Endothelial cell of hepatic sinusoid (primary cell): Measurements from ENCODE around the gene SLAIN1.
"Not testable (repeated sequence)": the region's sequence is repeated elsewhere in the genome, so short reads cannot be mapped to it uniquely, and the experiment has no call there.

ENCODE experiments used
- in situ Hi-C: cut with HindIII; loops from 2 replicates; pipeline ENCODE4 v1.10.0; 2017; ENCODE audit warnings: low sequenced_read_pairs

The SLAIN1 gene

DNA sequence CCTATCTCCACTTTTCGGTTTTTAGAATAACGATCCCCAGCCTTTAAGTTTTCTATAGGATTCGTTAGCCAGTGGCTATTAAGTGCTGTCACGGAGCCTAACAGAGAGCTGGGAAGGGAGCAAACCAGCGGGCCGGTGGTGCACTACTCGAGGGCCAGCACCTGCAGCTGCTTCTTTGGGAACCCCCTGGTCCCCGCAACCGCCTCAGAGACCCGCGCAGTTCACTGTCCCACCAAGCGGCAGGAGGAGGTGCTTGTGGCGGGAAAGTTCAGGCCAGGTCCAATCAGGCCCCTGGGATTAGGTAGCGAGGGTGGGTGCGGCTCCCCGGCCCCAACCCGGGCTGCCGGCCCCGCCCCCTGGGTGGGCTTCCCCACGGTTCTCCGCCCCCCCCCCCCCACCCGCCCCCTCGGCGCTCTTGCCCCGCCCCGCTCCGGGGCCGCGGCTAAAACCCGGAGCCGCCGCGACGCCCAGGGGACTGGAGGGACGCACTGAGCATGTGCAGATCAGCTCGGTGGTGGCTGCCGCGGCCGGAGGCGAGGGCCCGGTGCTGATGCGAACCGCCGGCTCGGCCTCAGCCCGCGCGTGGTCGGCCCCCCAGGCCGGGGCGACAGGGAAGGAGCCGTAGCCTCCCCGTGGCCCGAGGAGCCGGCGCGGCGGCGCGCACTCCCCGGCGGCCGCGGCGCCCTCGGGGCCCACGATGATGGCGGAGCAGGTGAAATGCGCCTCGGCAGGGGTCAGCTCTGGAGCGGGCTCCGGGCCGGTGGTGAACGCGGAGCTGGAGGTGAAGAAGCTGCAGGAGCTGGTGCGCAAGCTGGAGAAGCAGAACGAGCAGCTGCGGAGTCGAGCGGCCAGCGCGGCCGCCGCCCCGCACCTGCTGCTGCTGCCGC, at the start of gene SLAIN1:
Gene SLAIN1 (plus strand): TSS at position 471 of the 887 bp plus-strand sequence. CDS start 227 bp downstream, at position 698.
- in situ Hi-C loops = no loop called here

DNA sequence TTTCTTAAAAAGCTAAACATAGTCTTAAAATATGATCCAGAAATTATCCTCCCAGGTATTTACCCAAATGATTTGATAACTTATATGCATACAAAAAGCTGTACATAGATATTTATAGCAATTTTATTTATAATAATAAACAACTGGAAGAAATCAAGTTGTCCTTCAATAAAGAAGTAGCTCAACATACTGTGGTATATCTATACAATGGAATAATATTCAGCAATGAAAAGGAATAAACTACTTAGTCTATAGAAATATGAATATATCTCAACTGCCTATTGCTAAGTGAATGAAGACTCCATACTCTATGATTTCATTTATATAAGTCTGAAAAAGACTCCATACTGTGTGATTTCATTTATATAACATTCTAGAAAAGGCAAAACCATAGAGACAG, 47.1 kb upstream of the SLAIN1 start:
- in situ Hi-C loops = no loop called here

DNA sequence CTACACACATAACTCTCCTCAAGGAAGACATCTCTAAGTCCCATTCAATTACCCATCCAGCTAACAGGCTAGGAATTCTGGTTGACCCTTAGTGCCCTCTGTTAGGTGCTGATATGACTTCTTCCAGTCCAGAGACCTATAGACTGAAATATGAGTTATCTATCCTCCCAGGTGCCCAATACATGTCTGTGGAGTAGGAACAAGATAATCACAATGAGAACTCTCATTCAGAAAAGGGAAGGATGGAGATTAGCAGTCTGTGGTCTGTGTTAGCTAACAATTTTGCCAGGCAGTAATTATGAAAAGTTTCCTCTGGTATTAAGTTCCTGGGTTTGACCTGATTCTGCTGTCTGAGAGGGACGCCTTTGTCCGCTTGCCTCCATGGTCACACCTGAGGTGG, 44.2 kb upstream of the SLAIN1 start:
- in situ Hi-C loops = no loop called here

DNA sequence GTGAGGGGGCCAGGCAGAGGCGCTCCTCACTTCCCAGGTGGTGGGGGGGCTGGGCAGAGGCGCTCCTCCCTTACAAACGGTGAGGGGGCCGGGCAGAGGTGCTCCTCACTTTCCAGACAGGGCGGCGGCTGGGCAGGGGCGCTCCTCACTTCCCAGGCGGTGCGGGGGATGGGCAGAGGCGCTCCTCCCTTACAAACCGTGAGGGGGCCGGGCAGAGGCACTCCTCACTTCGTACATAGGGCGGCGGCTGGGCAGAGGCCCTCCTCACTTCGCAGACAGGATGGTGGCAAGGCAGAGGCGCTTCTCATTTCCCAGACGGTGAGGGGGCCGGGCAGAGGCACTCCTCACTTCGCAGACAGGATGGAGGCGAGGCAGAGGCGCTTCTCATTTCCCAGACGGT, 37.5 kb upstream of the SLAIN1 start:
- in situ Hi-C loops = not testable (repeated sequence)

DNA sequence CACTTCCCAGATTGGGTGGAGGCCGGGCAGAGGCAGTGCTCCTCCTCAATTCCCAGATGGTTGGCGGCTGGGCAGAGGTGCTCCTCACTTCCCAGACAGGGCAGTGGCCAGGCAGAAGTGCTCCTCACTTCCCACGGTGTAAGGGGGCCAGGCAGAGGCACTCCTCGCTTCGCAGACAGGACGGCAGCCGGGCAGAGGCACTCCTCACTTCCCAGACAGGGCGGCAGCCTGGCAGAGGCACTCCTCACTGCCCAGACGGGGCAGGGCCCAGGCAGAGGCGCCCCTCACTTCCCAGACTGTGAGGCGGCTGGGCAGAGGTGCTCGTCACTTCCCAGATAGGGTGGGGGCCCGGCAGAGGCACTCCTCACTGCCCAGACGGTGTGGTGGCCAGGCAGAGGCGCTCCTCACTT, 36.6 kb upstream of the SLAIN1 start:
- in situ Hi-C loops = no loop called here

DNA sequence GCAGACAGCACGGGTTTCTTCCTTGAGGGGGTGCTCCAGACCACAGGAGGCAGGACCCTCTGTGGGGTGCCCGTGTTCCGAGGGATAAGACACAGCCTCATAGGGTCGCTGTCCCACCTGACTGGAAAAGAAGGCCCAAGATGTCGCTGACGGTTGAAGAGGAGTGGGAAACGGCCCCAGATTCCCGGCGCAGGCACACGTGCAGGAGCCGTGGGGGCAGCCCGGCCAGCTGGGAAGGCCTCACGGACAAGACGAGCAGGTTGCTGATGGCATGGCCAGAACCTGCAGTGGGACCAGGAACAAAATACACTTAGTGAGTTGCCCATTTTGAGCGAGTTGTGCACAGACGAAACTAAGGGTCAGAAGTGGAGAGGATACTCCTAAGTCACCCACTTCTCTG, 35.2 kb upstream of the SLAIN1 start:
- in situ Hi-C loops = not testable (repeated sequence)

DNA sequence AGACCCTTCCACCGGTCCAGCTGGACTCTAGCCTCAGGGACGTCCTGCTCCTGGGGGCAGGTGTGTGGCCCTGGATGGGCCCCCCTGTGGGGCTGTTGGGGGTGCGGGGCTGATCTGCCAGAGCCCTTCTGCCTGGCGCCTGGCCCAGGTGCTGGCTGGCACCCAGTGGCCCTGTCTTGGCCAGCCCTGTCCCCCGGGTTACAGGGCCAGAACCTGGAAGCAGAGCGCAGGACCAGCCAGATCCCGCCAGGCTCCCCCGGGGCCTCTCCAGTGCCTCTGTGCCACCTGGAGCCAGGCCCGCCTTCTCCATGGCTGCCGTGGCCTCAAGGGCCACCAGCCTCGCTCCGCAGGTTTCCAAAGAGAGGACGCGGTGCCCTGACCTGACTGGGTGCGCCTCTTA, 34.7 kb upstream of the SLAIN1 start:
- in situ Hi-C loops = not testable (repeated sequence)

DNA sequence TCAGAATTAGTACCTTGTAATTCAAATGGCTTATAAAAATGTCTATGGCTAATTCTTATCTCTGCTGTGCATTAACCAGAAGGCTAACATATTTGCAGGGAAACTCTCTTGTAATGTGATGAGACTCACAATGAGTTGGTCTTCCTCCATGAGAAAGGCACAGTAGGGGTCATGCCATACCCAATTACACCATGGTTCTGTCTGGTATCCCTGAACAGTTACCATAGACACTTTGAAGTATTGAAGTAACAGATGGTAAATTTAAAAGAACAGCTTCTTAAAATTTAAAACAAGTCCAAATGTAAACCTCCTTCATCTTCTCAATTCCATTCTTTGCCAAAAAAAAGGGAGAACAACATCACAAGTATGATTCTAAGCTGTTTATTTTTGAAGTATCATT, 22.6 kb upstream of the SLAIN1 start:
- in situ Hi-C loops = no loop called here

DNA sequence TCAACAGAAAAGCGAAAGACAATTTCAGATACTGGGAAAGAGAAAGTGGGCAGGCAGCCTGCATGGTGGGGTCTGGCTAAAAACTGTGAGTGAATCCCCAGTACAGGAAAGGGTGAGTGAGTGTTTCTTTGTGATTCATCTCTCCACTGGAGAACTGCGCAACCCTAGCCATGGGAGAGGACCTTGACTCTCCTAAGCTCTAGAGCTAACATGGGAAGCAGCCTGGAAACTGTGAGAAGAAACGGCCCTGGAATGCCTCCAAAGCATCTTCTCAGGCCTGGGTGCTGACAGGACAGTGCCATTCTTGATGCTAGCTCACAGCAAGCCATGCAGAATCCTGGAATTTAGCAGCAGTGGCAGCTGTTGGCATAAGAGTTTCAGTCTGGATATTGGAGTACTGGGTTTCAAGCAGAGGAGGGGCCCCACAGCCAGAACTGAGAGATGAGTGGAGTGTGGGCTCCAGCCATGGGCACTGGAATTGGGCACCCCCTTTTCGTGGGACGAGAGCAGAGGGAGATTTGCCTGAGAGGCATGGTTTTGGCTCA, 18.7 kb upstream of the SLAIN1 start:
- in situ Hi-C loops = no loop called here

DNA sequence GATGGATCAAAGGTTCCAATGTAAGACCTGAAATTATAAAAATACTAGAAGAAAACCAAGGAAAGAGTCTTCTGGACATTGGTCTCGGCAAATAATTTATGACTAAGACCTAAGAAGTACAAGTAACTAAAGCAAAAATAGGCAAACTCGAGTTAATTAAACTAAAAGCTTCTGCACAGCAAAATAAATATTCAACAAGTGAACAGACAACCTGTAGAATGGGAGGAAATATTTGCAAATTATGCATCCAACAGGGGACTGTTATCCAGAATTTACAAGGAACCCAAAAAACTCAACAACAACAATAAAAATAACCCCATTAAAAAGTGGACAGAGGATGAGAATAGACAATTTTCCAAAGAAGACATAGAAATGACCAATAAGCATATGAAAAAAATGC, 9.7 kb upstream of the SLAIN1 start:
- in situ Hi-C loops = no loop called here

DNA sequence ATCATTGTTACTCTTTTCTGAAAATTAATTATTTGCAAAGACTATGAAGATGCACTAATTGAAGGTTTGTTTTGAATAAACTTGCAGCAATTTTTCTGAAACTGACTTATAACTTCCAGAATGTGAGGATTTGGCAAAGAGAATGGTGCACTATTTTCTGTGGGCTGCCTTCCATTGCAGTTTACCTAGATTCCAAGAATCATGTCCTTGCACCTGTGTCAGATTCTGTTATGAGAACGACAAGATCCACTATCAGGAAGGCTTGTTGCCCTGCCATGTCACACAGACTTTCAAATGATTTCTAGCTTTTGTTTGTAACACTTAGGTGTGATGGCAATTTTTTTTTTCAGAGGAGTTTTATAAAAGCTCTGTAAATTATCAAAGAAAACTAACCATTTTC, 5.6 kb upstream of the SLAIN1 start:
- in situ Hi-C loops = no loop called here

DNA sequence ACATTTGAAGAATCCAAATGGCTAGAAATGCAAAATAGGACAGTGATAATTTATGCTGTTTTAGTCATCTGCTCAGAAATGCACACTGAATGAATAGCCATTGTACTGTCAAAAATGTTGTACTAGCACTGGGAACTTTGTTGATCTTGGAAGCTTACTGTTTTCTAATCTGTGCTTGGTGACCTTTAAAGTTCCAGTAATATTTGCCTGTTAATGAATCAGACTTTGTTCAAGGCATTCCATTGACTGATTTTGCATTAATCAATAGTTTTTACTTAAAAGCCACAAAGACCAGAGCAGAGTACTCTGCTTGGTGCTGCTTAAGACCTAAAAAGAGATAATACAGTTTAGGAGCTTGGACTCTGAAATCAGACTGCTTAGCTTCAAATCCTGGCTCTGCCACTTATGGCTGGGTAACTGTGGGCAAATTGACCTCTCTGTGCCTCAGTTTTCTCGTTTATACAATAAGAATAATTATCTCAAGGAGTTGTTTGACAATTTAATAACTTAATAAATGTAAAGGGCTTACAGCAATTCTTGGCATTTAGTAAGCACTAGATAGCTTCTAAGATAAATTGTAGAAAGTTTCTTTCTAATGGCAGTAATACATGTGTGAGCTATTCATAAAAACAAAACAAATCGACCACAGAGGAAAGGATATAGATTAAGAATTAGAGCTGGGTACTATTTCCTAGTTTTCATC, 4.6 kb upstream of the SLAIN1 start:
- in situ Hi-C loops = no loop called here

DNA sequence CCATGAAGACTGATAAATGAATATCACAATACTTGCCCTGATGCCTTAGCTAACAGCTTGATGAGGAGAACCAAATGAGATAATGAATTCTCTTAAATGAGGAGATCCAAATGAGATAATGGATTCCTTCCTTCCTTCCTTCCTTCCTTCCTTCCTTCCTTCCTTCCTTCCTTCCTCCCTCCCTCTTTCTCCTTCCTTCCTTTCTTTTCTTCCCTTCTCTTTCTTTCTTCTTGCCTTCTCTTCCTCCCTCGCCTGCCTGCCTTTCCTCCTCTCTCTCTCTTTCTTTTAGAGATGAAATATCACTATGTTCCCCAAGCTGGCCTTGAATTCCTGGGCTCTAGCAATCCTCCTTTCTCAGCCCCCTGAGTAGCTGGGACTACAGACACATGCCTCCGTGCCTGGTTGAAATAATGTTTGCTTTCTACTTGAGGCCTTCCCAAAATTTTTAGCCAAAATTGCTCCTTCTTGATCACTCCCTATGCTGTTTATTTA, 4.0 kb upstream of the SLAIN1 start:
- in situ Hi-C loops = no loop called here

DNA sequence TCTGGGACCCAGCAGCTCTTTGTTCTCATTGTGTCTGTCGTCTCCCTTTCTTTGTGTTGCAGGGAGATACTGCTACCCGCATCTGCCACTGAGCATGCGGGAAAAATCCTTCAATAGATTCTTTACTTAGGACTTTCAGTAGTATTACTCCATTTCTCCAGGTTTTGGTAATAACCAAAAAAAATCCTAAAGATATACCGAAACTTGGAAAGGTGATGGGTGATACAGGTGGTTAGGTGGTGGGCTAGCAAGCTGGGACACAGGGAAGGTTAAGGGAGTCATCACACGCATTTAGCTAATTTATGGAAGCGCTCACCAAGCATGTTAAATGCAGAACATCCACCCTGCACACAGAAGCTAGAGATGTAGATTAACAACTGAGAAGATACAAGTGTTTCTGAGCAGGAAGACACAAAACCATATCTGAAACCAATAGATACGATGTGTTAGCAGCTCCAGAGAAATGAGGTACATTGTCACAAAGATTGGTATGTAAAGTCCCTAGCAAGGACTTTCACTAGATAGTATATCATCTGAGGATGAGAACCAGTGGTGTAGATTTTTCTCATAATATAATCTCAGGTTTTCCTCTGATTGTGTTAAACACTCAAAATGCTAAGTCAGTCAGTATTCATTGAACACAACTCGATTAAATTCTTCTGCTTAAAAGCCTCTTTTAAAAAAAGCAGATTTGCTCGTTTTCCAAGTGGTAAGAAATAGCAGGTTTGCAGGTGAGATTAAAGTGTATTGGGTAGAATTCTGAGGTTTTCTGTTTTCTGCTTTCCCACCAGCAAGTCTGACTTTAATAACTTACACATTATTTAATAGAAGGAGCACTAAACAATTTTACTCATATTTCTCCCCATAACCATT, 1.2 kb upstream of the SLAIN1 start:
- in situ Hi-C loops = no loop called here

DNA sequence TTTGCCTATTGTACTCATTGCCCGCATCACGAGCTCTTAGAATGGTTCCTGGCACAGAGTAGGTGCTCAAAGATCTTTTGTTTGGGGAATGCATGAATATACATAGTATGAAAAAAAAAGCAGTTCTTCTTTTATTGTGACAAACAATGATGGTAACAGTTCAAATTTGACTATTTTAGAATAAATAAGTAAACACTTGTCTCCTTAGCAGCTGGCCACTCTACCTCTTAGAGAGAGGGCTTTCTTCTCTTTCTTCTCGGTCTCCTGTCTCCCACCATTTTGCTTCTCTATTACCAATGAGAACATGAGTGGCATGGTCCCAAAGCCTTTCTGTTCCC, 639 bp upstream of the SLAIN1 start:
- in situ Hi-C loops = no loop called here

DNA sequence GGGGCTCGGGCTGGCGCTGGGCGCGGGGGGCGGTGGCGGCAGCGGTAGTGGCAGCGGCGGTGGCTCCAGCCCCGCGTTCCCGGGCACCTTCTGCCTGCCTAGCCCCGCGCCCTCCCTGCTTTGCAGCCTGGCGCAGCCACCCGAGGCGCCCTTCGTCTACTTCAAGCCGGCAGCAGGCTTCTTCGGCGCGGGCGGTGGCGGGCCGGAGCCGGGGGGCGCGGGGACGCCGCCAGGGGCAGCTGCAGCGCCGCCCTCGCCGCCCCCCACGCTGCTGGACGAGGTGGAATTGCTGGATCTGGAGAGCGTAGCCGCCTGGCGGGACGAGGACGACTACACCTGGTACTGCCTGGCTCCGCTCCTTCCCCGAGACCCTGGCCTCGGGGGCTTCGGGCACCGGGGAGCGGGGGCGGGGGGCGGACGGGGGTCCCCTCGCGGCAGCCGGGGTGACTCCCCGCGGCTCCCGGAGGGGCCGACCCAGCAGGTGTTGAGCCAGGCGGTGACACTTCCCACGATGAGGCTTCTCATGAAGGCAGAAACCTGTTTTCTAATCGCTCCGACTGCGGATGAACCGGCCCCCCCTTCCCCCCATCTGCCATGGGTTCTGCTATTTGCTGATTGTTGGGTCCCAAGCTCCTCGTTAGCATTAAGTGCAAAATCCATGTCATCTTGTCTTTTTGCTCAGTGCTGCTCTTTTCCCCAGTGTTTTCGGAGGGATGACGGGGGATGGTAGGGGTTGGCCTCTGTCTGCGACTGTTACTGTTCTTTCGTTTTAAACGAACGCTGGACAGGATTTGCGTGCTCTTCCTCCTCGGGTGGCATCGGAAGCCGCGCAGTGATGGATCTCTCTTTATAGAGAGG, 943 bp downstream of the SLAIN1 start:
- in situ Hi-C loops = no loop called here

DNA sequence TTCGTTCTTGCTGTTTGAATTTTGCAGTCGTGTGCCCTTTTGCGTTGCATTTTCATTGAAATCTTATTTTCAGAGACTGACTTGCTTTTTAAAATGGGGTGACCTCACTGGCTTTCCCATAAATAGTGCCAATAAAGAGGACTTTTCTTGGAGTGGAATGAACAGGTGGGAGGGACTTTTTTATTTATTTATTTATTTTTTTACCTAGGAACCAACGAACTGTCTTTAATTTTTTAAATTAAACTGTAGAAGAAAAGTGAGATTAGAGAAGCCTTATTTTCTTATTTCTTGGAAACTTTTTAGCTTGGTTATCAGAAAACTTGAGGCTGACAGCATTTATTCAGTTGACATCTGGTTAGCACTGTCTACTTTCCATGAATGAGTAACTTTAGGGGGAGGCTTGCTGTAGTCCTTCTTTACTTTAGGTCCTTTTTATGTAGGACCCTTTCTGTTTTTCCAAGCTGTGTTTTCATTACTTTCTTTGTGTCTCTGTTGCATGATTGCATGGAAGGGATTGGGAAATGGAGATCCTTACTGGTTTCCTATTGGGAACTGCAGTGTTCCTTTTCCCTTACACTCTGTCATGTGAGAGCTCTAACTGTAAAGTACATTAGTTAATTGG, 1.7 kb downstream of the SLAIN1 start:
- in situ Hi-C loops = no loop called here

DNA sequence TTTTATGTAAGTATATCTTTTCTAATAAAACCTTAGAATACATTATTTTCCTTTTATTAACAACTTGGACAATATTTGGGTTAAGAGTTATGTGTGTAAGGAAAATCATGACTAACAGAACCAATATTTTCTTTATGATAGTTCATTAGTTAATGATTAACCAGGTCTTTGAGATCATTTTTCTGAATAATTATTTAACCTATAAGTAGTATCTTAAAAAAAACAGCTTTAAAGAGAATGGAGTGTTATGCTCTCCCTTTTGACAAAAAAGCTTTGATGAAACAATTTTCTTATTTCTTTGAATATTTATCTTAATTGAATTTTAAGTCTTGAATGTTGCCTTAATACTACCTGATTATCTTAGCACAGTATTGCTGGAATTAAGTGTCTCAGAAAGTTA, 3.8 kb downstream of the SLAIN1 start:
- in situ Hi-C loops = no loop called here

DNA sequence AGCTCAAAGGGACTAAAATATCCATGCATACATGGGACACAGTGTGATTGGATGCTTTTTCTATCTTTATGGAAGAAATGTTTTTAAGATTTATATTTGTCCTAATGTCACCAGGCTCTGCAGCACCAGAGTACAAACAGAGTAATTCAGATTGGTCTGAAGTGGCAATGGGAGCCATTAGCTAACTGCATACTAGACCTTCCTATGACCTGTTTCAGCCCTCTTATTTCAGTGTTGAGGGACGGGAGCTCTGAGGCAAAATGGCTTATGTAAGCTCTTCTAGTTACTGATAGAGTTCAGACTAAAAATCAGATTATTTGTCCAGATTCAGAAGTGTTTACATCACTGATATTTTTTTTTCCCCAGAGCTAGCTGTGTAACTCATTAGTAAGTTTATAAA, 4.9 kb downstream of the SLAIN1 start:
- in situ Hi-C loops = no loop called here

DNA sequence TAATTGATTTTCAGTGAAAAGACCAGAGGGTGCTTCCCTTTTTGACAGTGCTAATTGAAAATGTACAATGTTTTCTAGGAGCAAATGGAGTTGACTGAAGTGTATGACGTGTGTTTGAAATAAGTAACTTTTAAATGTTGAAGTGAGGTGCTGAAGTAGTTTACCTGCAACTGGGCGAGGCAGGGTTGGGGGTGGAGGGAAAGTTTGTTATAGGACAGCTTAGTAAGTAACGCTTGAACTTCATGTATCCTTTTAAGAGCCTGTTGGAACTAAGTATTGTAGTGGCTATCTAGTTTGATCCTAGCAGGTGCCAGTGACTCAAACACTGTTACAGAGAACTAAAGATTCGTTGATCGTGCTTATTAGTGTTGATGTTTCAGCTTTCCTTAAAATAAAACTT, 5.9 kb downstream of the SLAIN1 start:
- in situ Hi-C loops = no loop called here
